GM19239 (cell line): ENCODE measurements around the gene EPS8.

Experiments
- DNase-seq: peaks from one replicate; pipeline ENCODE4 v3.0.0; 2011; ENCODE audit warnings: low spot score; ENCODE audit not compliant: insufficient read length
- FAIRE-seq: peaks from 2 replicates; lab custom pipeline; 2011; peaks lifted over from hg19 to GRCh38; lab: Jason Lieb, UNC

Gene EPS8

DNA sequence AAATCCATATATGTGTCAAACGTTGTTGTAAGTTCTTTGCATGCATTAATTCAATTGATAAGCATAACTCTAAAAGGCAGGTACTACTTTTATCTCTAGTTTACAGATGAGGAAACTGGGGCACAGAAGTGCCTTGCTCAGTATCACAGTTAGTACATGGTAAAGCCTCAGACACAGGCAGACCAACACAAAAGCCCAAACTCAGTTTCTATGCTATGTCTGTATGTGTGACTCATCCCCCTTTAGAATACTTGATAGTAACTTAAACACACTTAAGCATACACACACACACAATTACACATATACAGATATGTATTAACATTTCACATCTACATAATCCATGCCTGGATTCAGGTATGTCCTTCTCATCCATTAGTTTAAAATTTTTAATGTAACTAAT, 88.0 kb downstream of the EPS8 start:
- FAIRE-seq = no peak
- no peak for DNase-seq

DNA sequence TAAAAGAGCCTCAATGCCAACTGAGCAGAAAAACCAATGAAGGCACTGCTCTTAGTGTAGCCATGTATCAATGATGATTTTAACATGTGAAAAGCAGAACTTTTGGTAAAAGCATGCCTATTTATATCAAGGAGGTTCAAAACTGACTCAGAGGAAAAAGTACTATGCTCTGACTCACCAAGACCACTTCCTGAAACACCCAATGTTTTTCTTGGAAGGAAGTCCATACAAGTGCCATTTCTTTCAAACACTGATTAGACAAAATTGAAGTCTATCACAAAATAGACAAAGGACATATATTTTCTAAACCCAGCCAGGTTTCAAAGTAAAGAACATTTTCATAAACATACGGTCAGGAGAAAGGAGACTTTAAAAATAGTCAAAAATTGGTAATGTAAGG, 88.6 kb downstream of the EPS8 start:
- peak; percentile 66 for FAIRE-seq
- no peak for DNase-seq

DNA sequence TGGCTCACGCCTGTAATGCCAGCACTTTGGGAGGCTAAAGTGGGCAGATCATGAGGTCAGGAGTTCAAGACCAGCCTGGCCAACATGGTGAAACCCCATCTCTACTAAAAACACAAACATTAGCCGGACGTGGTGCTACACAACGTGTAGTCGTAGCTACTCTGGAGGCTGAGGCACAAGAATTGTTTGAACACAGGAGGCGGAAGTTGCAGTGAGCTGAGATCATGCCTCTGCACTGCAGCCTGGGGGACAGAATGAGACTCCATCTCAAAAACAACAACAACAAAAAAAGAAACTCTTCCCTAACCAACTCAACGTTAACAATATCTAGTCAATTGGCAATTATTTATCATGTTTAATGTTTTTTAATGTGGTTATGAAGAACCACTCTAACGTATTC, 89.3 kb downstream of the EPS8 start:
- FAIRE-seq (peak; percentile 76), DNase-seq (no peak)

DNA sequence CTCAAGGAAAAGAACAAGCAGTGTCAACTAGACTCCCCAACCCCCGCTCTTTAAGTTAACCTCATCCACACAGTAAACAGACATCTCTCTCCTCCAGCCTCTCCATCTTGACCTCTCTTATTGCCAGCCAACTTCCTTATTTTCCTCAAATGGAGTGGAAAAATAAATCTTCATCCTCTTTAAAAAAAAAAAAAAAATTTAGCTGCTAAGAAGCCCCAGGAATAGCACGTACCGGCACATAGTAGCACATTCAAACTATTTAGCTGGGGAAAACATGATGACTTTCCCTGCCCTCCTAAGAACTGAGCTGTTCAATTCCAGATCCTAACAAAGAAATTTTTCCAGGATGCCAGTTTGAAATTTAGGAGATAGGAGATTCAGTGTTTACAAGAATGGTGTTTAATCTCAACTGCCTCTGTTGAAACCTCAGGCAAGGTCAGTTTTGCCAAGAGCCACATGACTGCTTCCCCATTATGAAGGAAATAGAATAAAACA, 90.8 kb downstream of the EPS8 start:
- FAIRE-seq = no peak
- DNase-seq = no peak

DNA sequence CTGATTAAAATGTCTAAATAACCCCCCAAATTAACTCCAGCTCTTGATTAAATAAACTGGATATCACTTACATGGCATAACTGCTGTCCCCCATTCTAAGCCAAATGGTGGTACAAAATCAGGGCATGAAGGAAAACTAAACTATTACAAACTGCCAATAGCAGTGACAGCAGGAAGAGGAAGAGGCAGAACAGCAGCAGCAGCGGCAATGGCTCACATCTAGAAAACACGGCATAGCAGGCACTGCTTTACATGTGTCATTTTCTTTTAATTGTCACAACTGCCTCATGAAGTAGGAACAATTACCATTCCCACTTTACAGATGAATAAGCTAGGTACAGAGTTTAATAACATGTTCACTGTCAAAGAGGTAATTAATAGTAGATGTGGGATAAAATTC, 92.0 kb downstream of the EPS8 start:
- FAIRE-seq (peak; percentile 11), DNase-seq (no peak)

DNA sequence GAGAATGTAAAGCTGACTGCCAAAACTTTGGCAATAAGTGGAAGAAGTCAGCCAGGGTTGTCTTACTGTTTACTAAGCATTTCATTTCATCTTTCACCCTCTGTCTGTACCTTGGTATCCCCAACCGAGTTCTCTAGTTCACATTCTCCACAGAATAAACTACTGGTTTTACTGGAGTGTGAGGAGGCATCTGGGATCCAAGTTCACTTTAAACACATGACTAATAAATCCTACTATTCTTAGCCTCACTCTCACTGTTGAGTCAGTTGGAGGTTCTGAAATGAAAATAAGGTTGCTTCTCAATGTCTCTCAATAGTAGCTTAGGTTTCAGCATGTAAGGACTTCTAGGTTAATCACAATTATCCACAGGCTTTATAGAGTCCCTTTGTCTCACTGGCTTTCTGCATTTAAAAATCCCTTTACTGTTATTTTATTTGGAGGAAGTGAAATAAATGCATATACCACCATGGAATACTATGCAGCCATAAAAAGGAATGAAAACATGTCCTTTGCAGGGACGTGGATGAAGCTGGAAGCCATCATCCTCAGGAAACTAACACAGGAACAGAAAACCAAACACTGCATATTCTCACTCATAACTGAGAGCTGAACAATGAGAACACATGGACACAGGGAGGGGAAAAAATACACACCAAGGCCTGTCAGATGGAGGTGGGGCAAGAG, 95.8 kb downstream of the EPS8 start:
- DNase-seq = no peak
- FAIRE-seq = no peak

DNA sequence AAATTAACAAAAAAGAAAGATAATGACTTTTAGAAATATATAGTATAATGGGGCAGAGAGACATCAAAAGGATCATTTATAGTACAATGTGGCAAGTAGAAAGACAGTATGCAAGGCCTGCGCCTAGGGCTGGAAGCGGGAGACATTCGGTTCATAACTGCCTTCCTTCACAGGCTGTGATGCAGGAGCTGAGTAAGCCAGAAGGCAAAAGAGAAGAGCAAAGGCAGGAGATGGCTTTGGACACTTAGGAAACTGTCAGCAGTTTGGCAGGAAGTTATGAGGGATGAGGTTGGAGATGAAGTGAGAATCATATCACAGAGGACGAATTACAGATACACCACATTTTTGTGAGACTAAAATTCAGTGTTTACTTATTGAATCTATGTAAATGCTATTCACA, 97.8 kb downstream of the EPS8 start:
- FAIRE-seq = no peak
- no peak for DNase-seq

DNA sequence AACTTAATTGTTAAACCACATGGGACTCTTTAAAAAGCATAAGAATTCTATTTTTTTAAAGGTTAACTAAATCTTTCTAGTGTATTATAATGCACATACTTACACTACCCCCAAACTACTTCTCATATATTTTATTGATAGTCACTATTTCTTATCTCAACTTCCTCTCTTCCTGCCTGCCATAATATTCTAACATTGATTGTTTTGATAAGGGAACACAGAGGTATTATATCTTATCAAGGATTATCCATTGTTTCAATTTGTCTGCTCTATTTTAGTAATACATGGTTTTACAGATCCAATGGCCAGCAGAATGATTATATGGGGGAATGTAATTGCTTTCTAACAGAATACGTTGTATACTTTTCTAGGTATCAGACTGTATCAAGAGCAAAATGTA, 98.9 kb downstream of the EPS8 start:
- DNase-seq (no peak), FAIRE-seq (no peak)

DNA sequence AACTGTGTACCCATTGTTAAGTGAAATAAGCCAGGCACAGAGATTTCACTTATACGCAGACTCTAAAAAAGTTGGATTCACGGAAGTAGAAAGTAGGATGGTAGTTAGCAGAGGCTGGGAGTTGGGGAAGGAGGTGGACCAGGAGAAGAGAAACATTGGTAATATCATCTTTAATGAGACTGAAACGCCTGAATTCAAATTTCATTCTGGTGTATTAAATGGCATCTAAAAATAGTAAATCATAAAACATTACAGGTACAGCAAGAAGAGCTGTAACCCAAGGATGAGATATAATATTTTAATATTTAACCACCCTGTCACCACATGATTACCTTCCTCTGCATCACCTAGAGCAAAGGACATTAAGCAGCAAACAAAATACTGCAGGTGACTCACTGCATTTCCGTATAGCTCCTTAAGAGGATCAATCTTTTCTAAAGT, 99.4 kb downstream of the EPS8 start:
- no peak for DNase-seq
- FAIRE-seq = no peak

DNA sequence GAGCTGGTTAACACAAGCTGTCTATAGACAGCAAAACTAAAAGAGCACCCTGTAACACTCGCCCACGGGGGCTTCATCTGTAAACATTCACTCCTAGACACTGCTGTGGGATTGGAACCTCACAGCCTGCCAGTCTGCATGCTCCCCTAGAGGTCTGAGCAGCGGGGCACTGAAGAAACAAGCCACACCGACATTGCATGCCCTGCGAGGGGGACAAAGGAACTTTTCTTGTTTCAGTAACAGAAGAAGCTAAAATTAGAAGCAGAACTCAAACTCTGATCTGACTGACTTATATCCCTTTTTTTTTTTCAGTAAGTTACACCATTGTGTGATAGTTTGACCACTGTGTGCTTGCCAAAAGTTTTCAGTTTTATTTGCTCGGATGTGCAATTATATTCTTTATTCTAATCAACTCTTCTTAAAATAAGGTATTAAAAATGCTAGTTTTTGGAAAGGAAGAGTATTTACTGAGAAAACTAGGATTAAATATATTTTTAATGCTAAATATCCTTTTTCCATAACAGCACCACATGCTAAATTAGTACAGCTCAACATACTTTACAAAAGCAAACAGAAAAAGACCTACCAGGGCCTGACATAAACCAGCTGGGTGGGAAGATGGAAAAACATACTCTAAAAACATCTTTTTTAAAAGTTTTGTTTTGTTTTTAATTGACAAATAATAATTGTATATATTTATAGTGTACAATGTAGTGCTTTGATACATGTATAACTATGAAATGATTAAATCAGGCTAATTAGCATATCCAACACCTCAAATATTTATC, 100.2 kb downstream of the EPS8 start:
- peak; percentile 66 for FAIRE-seq
- no peak for DNase-seq

DNA sequence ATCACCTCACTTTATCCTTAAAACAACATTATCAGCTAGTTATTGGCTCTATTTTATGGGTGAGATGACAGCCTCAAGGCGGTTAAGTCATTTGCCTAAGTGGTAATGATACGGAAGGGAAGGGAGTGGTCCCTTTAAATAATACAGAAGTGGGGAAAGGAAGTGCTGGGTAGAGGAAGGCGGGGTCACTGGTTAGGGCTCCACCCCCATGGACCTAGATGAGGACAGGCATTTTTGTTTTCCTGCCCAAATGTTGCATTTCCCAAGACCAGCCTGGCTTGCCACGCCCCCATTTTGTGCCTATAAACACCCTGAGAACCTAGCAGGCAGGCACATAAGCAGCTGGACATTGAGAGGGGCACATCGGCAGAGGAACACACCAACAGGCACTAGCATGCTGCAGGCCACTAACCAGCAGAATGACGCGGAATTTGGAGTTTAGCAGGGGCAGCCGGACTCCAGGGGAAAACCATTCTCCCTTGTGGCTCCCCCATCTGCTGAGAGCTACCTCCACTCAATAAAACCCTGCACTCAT, 100.9 kb downstream of the EPS8 start:
- FAIRE-seq = no peak
- no peak for DNase-seq

DNA sequence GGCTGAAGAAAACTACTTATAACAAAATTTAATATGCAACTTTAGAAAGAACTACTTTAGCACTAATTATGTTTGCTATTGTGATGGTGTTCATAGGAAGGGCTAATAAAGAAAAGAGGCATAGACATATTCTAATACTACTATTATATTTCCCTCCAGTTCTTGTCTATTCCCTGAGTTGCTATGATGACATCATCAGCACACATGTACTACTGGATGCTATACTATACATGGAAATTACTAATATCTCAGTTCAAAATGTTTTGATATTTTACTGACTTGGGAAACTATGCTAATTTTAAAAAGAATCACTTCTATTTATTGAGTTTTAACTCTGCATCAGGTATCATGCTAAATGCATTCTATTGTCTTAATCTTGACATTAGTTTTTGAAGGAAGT, 101.6 kb downstream of the EPS8 start:
- DNase-seq (no peak), FAIRE-seq (no peak)

DNA sequence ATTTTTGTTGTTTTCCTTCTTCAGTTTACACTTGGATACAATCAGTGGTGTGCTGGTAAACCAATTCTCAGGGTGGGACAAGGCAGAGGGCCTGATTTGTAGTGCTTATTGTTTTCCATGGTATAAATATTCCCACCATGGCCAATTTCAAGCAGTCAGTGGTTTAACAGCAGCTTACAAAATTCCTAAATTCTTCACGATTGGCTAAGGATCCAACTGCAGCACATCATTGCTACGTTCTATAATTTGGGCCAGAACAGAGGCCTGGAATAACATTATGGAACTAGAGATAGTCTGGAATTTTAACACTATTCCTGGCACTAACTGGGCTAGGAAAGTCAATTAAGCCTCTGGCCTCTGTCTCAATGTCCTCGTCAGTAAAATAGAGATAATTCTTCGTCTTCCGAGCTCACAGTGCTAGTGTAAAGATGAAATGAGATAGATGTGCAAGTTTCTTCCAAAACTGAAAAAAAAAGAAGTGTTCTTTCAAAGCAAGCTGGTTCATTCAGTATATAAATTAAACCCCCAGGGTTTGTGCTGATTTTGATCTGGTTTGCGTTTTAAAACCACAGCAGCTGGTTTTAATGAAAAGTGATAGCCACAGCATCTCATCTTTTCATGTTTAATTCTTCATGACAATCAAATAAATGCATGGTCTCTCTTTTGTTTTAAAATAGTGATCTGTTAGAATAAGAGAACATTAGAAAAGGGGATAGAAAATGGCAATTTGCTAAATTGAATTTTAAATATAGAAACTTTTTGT, 104.1 kb downstream of the EPS8 start:
- no peak for FAIRE-seq

DNA sequence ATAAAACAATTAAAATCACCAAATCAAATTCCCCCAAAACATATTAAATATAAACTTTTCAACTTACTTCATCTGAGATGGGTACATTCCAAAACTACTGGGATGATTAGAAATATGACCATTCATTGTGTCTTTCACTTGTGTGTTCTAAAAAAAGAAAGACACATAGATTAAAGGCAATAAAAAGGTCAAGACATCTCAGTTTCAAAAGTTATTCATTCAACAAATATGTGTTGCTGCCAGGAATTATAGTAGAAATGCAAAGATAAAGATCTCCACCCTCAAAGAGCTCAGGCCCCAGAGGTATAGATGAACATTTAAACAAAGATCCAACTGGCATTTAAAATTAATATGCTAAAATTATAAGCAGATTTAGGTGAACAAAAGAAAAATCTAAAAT, 106.4 kb downstream of the EPS8 start:
- DNase-seq (no peak), FAIRE-seq (no peak)

More for the DNA sequence above, 104.1 kb downstream of the EPS8 start:
- DNase-seq = no peak

DNA sequence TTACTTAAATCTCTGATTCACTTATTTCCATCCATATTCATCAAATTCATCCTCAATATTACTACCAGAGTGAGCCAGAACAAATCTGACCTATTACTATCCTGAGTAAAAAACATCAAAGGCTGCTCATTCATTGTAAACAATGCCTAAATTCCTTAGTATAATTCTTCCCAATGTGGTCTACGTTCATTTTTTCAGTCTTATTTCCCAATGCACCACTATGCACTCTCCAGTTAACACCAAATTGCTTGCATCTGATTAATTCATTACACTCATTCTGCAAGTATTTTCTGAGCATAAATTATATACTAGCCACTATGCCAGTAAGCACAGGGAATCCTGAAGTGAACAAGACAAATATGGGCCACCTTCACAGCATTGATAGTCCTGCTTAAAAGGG, 110.0 kb downstream of the EPS8 start:
- FAIRE-seq (no peak), DNase-seq (no peak)

DNA sequence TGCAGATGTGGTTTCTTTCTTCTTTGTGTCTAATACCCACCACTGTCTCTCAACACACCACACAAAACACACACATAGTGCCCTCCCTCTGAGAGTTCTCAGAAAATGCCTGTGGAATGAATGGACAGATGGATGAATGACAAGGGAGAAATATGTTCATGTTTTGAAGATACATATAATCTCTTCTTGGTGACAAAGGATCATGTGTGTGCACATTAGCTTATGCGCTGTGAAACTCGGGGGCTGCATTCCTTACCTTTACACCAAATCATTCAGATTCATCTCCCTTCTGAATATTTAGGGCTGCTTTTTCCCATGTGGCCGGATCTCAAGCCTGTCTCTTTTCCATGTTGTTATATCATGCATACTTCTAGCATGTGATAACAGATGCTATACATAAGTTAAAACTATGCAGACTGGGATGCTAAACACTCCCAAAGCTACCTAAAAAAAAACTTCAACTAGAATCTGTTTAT, 111.4 kb downstream of the EPS8 start:
- DNase-seq (no peak), FAIRE-seq (no peak)

DNA sequence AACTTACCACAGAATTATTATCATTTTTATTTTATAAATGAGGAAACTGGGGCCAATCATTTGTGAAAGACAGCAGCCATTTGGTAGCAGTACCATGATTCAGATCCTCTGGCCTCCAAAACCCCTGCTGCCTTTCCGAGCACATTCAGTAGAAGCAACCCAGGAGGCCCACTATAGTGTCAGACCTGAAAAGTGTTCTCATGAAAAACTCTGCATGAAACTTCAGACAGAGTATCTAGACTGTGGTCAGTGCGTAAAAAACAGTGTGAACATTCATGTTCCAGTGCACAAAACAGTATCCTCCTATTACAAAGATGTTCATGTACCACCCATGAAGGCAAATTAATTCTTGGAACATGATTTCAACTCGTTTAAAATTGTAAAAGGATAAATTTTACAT, 112.0 kb downstream of the EPS8 start:
- FAIRE-seq (no peak), DNase-seq (no peak)

DNA sequence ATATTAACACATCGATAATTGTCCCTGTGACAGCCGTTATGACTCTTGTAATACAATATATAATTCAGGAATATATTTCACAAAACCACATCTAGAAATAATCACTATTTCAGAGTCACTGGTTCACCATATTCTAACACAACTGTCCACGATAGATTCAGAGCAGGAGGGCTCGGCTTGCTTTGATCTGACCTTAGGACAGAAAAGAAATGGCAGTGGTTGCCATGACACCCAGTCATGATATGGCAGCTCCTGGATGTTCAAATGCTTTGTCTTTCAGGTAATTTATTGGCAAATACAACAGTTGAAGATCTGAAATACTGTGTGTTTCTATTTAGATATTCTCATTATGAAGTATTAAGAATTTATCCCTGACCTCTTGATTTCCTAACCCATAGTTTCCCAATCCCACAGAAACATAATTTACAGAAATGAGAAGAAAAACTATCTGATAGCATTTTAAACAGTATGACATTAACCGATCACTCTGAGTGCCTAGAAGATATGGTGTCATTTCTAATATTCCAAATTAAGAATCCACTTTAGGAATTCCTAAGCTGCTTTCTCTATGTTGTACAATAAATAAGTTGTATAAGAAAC, 116.4 kb downstream of the EPS8 start:
- DNase-seq = no peak
- FAIRE-seq = no peak

DNA sequence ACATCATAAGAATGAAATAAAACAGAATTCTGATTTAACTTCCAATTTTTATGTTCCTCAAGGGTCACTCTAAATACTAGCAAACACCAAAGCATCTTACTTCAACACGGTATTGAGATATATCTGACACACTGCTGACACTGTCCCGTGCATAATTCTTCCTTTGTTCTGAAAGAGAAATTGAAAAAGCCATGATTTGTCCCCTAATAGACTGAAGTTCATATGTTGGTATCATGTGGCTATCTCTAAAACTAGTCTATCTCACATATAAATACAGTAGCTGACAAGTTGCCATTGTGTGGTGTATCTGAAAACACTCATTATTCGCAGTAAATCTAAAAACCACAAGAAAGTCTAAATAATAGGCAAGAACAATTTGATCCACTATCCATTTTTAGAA, 118.4 kb downstream of the EPS8 start:
- FAIRE-seq (no peak), DNase-seq (no peak)

DNA sequence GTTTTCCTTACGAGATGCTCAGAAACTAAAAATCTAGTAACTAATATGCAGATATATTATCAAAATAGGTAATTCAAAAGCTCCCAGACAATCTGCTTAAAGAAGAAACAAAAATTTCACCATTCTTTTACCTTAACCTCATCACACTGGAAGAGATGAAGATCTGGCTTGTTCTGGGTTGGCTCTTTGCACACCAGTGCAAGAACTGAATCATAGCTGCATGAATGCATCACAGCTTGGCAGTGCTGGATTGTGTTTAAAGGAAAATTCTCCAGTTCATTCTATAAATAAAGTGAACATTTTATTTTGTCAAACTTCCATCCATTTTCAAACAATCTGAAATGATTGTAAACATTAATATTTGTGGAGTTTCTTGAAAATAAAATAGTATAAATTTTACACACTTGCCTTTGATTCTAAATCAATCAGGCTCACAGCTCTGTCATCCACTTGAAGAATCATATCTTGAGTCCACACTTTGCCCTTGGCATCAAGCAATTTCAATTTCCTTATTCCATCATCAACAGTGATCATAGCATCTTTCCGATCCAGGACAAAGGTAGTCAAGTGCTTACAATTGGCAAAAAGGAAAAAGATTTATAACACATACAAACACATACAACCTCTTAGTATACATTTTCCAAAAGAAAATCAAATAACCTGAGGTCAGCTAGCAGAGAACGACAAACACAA, 119.8 kb downstream of the EPS8 start:
- FAIRE-seq = no peak
- no peak for DNase-seq
